ENCODE results near the gene PRKAG1.

The PRKAG1 gene

DNA sequence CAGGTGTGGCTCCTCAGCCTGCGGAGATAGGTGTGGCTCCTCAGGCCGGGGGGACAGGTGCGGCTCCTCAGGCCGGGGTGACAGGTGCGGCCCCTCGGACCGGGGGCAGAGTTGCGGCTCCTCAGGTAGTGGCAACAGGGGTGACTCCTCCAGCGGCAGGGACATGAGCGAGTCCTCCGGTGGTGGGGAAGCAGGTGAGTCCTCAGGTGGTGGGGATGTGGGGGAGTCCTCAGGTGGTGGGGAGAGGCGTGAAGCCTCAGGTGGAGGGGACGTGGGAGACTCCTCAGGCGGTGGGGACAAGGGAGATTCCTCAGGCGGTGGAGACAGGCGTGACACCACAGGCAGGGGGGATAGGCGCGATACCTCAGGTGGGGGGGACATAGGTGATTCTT is 32.8 kb upstream of the PRKAG1 start:
- Histone ChIP-seq H3K27ac (no peak overlapping the region), H3K27me3 (replicated peaks) (no peaks in the 10 kb centered on the region), H3K4me3 (ENCODE audit: low read depth, low read length) (no peak overlapping the region), H3K36me3 (replicated peaks) (peaks cover 83% of the 10 kb centered on the region)
- DNase-seq, result no peak
- TF ChIP-seq, protein P1, sequence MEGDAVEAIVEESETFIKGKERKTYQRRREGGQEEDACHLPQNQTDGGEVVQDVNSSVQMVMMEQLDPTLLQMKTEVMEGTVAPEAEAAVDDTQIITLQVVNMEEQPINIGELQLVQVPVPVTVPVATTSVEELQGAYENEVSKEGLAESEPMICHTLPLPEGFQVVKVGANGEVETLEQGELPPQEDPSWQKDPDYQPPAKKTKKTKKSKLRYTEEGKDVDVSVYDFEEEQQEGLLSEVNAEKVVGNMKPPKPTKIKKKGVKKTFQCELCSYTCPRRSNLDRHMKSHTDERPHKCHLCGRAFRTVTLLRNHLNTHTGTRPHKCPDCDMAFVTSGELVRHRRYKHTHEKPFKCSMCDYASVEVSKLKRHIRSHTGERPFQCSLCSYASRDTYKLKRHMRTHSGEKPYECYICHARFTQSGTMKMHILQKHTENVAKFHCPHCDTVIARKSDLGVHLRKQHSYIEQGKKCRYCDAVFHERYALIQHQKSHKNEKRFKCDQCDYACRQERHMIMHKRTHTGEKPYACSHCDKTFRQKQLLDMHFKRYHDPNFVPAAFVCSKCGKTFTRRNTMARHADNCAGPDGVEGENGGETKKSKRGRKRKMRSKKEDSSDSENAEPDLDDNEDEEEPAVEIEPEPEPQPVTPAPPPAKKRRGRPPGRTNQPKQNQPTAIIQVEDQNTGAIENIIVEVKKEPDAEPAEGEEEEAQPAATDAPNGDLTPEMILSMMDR (IDR thresholded peaks at IDR 0.05; ENCODE audit: low read depth, low read length, missing control alignments), result no peak
- in situ Hi-C loops (cut with HindIII; ENCODE audit: low pct_ligation_motif_present, low sequenced_read_pairs), result no loop called here

DNA sequence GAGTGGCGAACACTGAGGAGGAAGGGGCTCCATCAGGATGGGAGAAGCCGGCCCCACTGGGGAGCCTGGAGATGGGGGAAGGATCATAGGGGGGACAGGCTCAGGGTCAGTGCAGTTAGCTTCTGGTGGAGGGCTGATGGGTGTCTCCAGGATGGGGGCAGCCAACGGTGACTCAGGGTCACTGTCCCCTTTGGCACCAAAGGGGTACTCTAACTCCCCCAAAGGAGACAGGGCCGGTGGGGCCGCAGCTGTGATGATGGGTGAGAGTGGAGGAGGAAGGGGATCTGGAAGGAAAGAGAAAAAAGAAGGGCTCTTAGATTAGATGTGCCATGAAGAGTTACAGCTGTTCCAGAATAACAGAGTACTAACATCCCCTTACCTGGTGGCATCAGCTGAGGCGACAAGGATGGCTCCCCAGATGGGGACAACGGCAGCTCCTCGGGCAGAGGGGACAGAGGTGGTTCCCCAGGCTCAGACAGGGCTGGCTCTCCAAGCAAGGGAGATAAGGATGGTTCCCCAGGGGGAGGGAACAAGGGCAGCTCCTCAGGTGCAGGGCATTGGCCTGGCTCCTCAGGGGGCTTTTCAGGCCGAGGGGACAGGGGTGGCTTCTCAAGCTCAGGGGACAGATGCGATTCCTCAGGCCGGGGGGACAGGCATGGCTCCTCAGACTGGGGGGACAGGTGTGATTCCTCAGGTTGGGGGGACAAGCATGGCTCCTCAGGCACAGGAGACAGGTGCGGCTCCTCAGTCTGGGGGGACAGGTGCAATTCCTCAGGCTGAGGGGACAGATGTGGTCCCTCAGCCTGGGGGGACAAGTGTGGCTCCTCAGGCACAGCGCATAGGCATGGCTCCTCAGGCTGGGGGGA is 32.2 kb upstream of the PRKAG1 start:
- H3K27ac ChIP-seq, result no peak overlapping the region
- no peaks in the 10 kb centered on the region for H3K27me3 ChIP-seq (replicated peaks)
- DNase-seq, result no peak
- H3K4me3 ChIP-seq (ENCODE audit: low read depth, low read length), result no peak overlapping the region
- H3K36me3 ChIP-seq (replicated peaks), result peaks cover 88% of the 10 kb centered on the region
- TF ChIP-seq, protein P1 (IDR thresholded peaks at IDR 0.05; ENCODE audit: low read depth, low read length, missing control alignments), result no peak
- in situ Hi-C loops (cut with HindIII; ENCODE audit: low pct_ligation_motif_present, low sequenced_read_pairs), result no loop called here

DNA sequence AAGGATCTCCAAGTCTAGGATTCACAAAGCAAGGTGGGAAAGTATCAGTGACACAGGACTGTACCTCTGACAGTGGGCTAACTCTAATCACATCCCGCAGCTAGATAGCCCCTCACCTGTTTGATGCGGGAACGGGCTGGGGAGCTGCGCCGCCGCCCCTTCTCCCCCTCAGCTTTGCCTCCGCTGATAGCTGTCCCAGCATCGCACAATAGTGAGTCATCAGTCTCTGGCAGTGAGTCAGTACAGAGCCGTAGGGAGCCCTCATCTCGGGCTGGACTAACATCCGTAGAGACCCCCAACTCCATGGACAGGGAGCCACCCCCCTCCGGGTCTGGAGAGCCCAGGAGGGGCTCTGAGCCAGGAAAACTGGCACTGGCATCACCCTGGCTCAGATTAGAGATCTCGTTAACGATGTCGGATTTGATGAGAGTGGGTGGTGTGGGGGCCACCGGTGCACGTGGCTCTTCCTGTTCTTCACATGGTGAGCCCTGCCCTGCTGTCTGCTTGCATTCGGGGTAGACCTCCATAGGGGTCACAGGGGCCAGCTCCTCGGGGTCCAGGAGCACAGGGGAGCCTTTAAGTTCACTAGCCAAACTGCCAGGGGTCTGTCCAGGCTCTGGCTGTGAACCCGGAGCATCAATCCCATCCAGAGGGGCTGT is 31.1 kb upstream of the PRKAG1 start:
- in situ Hi-C loops (cut with HindIII; ENCODE audit: low pct_ligation_motif_present, low sequenced_read_pairs), result no loop called here
- DNase-seq, result peak; percentile 77
- Histone ChIP-seq H3K27me3 (replicated peaks) (no peaks in the 10 kb centered on the region), H3K27ac (peak overlapping the region; percentile 26), H3K4me3 (ENCODE audit: low read depth, low read length) (no peak overlapping the region), H3K36me3 (replicated peaks) (peaks cover 90% of the 10 kb centered on the region)
- TF ChIP-seq, protein P1 (IDR thresholded peaks at IDR 0.05; ENCODE audit: low read depth, low read length, missing control alignments), result no peak

DNA sequence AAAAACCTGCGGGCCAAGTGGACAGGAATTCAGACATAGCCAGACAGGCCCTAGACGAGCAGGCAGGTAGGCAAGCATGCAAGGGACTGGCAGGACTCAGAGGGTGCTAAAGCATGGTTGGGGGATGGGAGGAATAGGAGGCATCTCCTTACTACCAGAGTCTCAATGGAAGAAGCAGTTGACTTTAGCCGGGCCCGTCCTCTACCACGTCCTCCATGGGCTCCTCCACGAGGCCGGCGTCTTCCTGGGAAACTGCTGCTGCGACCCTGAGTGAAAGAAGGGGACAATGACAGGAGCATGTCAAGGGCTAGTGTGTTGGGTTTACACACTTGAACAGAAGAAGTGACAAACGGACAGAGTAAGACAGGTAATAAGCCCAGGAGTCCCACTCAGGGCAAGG is 30.4 kb upstream of the PRKAG1 start:
- in situ Hi-C loops (cut with HindIII; ENCODE audit: low pct_ligation_motif_present, low sequenced_read_pairs), result no loop called here
- TF ChIP-seq, protein P1 (IDR thresholded peaks at IDR 0.05; ENCODE audit: low read depth, low read length, missing control alignments), result no peak
- Histone ChIP-seq H3K27ac (no peak overlapping the region), H3K4me3 (ENCODE audit: low read depth, low read length) (no peak overlapping the region), H3K36me3 (replicated peaks) (peaks cover 93% of the 10 kb centered on the region), H3K27me3 (replicated peaks) (no peaks in the 10 kb centered on the region)
- DNase-seq, result no peak

DNA sequence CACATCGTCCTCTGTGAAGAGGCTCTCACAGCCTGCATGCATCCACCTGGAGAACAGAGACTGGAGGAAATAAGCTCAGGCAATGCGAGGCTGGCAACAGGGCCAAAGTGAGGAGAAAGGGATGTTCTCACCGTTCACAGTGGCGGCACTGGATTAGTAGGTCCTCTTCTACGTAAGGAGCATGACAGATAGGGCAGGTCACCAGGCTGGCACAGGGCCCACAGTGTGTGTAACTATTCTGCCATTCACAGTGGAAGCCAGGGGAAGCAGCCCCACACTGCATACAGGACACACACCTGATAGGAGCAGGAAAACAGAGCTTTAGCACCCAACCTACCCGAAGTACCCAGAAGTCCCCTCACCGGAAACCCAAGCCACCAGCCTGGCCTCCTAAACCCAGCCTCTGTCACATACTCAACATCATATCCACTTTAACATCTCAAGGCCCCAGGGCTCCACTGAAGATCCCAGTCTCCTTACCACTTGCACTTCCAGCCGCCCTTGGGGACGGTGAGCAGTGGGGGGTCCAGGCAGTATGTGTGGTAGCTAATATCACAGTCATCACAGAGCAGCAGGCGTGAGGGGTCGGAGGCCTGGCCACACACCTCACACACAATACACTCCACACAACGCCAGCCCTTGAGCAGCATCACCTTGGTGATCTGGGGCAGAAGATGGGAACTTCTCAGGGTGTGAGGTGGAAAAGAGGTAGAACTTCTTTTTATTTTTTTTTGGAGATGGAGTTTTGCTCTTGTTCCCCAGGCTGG is 27.7 kb upstream of the PRKAG1 start:
- TF ChIP-seq, protein P1 (IDR thresholded peaks at IDR 0.05; ENCODE audit: low read depth, low read length, missing control alignments), result no peak
- peaks cover 93% of the 10 kb centered on the region for H3K36me3 ChIP-seq (replicated peaks)
- no peaks in the 10 kb centered on the region for H3K27me3 ChIP-seq (replicated peaks)
- in situ Hi-C loops (cut with HindIII; ENCODE audit: low pct_ligation_motif_present, low sequenced_read_pairs), result no loop called here
- no peak for DNase-seq
- H3K4me3 ChIP-seq (ENCODE audit: low read depth, low read length), result no peak overlapping the region
- no peak overlapping the region for H3K27ac ChIP-seq
